Measurements from ENCODE around the gene SLC16A14.
A peak's percentile ranks its signal among the peaks of the same experiment; 100 is the strongest.
"Not testable (repeated sequence)": the region's sequence is repeated elsewhere in the genome, so short reads cannot be mapped to it uniquely, and the experiment has no call there.

The SLC16A14 gene

GRCh38 chr2:230068651-230069055 lies at the start of gene SLC16A14:
Gene SLC16A14 (minus strand): TSS chr2:230068924. CDS start chr2:230059352, 9,572 bp downstream.
- DNase-seq: no peak

GRCh38 chr2:230106771-230107170 lies 38.0 kb upstream of the SLC16A14 start:
- DNase-seq: no peak

- not testable (repeated sequence) for DNase-seq
Measured at GRCh38 chr2:230101967-230102366, 33.2 kb upstream of the SLC16A14 start.

- DNase-seq: no peak
Measured at GRCh38 chr2:230097841-230098240, 29.1 kb upstream of the SLC16A14 start.

- DNase-seq: no peak
Measured at GRCh38 chr2:230097424-230097823, 28.7 kb upstream of the SLC16A14 start.

- no peak for DNase-seq
Measured at GRCh38 chr2:230090967-230091366, 22.2 kb upstream of the SLC16A14 start.

- DNase-seq: no peak
Measured at GRCh38 chr2:230085201-230085600, 16.5 kb upstream of the SLC16A14 start.

GRCh38 chr2:230077851-230078547 lies 9.3 kb upstream of the SLC16A14 start:
- DNase-seq: peak; percentile 55

GRCh38 chr2:230076819-230077218 lies 8.1 kb upstream of the SLC16A14 start:
- no peak for DNase-seq

- DNase-seq: peak; percentile 54
Measured at GRCh38 chr2:230075988-230076631, 7.4 kb upstream of the SLC16A14 start.

- DNase-seq: no peak
Measured at GRCh38 chr2:230071421-230071820, 2.7 kb upstream of the SLC16A14 start.

GRCh38 chr2:230069402-230069801 lies 678 bp upstream of the SLC16A14 start:
- DNase-seq: no peak

- DNase-seq: peak; percentile 18
Measured at GRCh38 chr2:230068016-230068650, 591 bp downstream of the SLC16A14 start.

- no peak for DNase-seq
Measured at GRCh38 chr2:230060672-230061293, 7.9 kb downstream of the SLC16A14 start.

- DNase-seq: no peak
Measured at GRCh38 chr2:230053753-230054478, 14.8 kb downstream of the SLC16A14 start.

GRCh38 chr2:230052299-230052698 lies 16.4 kb downstream of the SLC16A14 start:
- DNase-seq: no peak

- no peak for DNase-seq
Measured at GRCh38 chr2:230050136-230050535, 18.6 kb downstream of the SLC16A14 start.

GRCh38 chr2:230048010-230048671 lies 20.6 kb downstream of the SLC16A14 start:
- no peak for DNase-seq

- no peak for DNase-seq
Measured at GRCh38 chr2:230046491-230046890, 22.2 kb downstream of the SLC16A14 start.

GRCh38 chr2:230043461-230043860 lies 25.3 kb downstream of the SLC16A14 start:
- DNase-seq: no peak

- DNase-seq: no peak
Measured at GRCh38 chr2:230043025-230043424, 25.7 kb downstream of the SLC16A14 start.

GRCh38 chr2:230042195-230042594 lies 26.5 kb downstream of the SLC16A14 start:
- DNase-seq: no peak

Data from NCI-H82 (cell line).